Right atrium auricular region (tissue), 2 donors: ENCODE results near the gene BANP. TPM values are rescaled to one million over a fixed set of nuclear protein-coding genes. Genes with fewer than 3 reads are reported as not detected.

ENCODE experiments used
- DNase-seq: peaks from one replicate; pipeline ENCODE4 v3.0.0-alpha.2; 2019; ENCODE audit warnings: low spot score
- H3K27ac ChIP-seq, 2 donors: fragments of 200-600 bp; sonication (generic); 1 replicate in 1 of 2; 2 replicates in 1 of 2; pipeline ENCODE4 v1.5.1; 2016 to 2019
- H3K27me3 ChIP-seq, 2 donors: fragments of 200-600 bp; sonication (generic); one replicate each; pipeline versions ENCODE4 v1.5.1 to v1.6.0; 2017 to 2019
- H3K36me3 ChIP-seq: fragments of 200-600 bp; sonication (generic); one replicate; pipeline ENCODE4 v1.5.1; 2016
- H3K4me1 ChIP-seq, 2 donors: fragments of 200-600 bp; sonication (generic); one replicate each; pipeline versions ENCODE4 v1.5.1 to v1.6.0; 2017 to 2019
- H3K4me3 ChIP-seq, 2 donors: fragments of 200-600 bp; sonication (generic); 1 replicate in 1 of 2; 2 replicates in 1 of 2; pipeline ENCODE4 v1.5.1; 2017 to 2019; ENCODE audit warnings: mild to moderate bottlenecking in 1 of 2, moderate library complexity in 1 of 2
- H3K9me3 ChIP-seq, 2 donors: fragments of 200-600 bp; sonication (generic); one replicate each; pipeline ENCODE4 v1.5.1; 2019
- CTCF ChIP-seq, 2 donors: fragments of 200-600 bp; sonication (generic); IDR thresholded peaks; one replicate each; pipeline ENCODE4 v1.5.1; 2019; ENCODE audit warnings: antibody characterized with exemption in 2 of 2
- total RNA-seq, 2 donors: library from RNA; depleted of rRNA; stranded (reverse); fragments of >200 nt; gene quantifications; one replicate each; pipeline ENCODE4 v1.1.0, GENCODE V29; 2016

Gene BANP
- total RNA-seq, 2 donors from 2014 or later: 10.4 to 14.4 TPM

GRCh38 chr16:87921236-87921773 is 29.9 kb upstream of the BANP start:
- TF ChIP-seq CTCF (IDR thresholded peaks at IDR 0.05): no peak
- Histone ChIP-seq H3K27me3 (no peaks in the 10 kb centered on the region), H3K4me3 (no peak overlapping the region), H3K36me3 (no peaks in the 10 kb centered on the region), H3K4me1 (no peaks in the 10 kb centered on the region), H3K27ac (no peak overlapping the region), H3K9me3 (no peaks in the 10 kb centered on the region)
- DNase-seq: no peak

- no peaks in the 10 kb centered on the region for H3K9me3 ChIP-seq
- H3K27me3 ChIP-seq: no peaks in the 10 kb centered on the region
- DNase-seq: no peak
- no peak overlapping the region for H3K27ac ChIP-seq
- H3K36me3 ChIP-seq: no peaks in the 10 kb centered on the region
- no peaks in the 10 kb centered on the region for H3K4me1 ChIP-seq
- H3K4me3 ChIP-seq: no peak overlapping the region
- no peak for TF ChIP-seq CTCF (IDR thresholded peaks at IDR 0.05)
Measured at GRCh38 chr16:87922250-87922871, 28.9 kb upstream of the BANP start.

- no peak overlapping the region for H3K4me3 ChIP-seq
- no peak for TF ChIP-seq CTCF (IDR thresholded peaks at IDR 0.05)
- H3K9me3 ChIP-seq: no peaks in the 10 kb centered on the region
- H3K4me1 ChIP-seq: no peaks in the 10 kb centered on the region
- no peak for DNase-seq
- H3K36me3 ChIP-seq: no peaks in the 10 kb centered on the region
- no peak overlapping the region for H3K27ac ChIP-seq
- no peaks in the 10 kb centered on the region for H3K27me3 ChIP-seq
Measured at GRCh38 chr16:87924041-87924810, 27.0 kb upstream of the BANP start.

GRCh38 chr16:87924811-87925670 is 26.2 kb upstream of the BANP start:
- Histone ChIP-seq H3K4me3 (no peak overlapping the region), H3K36me3 (no peaks in the 10 kb centered on the region), H3K4me1 (no peaks in the 10 kb centered on the region), H3K27me3 (no peaks in the 10 kb centered on the region), H3K27ac (no peak overlapping the region), H3K9me3 (no peaks in the 10 kb centered on the region)
- no peak for DNase-seq
- no peak for TF ChIP-seq CTCF (IDR thresholded peaks at IDR 0.05)

- no peaks in the 10 kb centered on the region for H3K36me3 ChIP-seq
- no peaks in the 10 kb centered on the region for H3K27me3 ChIP-seq
- no peak overlapping the region for H3K27ac ChIP-seq
- H3K9me3 ChIP-seq: no peaks in the 10 kb centered on the region
- TF ChIP-seq CTCF (IDR thresholded peaks at IDR 0.05): no peak
- no peak overlapping the region for H3K4me3 ChIP-seq
- H3K4me1 ChIP-seq: no peaks in the 10 kb centered on the region
- no peak for DNase-seq
Measured at GRCh38 chr16:87926246-87927194, 24.7 kb upstream of the BANP start.
